Measurements from ENCODE around the gene MAP3K2.
"Not testable (repeated sequence)": the region's sequence is repeated elsewhere in the genome, so short reads cannot be mapped to it uniquely, and the experiment has no call there.

MAP3K2 gene

DNA sequence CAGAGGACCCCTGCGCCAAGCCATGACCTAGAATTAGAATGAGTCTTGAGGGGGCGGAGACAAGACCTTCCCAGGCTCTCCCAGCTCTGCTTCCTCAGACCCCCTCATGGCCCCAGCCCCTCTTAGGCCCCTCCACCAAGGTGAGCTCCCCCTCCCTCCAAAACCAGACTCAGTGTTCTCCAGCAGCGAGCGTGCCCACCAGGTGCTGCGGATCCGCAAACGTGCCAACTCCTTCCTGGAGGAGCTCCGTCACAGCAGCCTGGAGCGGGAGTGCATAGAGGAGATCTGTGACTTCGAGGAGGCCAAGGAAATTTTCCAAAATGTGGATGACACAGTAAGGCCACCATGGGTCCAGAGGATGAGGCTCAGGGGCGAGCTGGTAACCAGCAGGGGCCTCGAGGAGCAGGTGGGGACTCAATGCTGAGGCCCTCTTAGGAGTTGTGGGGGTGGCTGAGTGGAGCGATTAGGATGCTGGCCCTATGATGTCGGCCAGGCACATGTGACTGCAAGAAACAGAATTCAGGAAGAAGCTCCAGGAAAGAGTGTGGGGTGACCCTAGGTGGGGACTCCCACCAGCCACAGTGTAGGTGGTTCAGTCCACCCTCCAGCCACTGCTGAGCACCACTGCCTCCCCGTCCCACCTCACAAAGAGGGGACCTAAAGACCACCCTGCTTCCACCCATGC, 33.5 kb upstream of the MAP3K2 start:
- no peak for DNase-seq (ENCODE audit: low spot score)

DNA sequence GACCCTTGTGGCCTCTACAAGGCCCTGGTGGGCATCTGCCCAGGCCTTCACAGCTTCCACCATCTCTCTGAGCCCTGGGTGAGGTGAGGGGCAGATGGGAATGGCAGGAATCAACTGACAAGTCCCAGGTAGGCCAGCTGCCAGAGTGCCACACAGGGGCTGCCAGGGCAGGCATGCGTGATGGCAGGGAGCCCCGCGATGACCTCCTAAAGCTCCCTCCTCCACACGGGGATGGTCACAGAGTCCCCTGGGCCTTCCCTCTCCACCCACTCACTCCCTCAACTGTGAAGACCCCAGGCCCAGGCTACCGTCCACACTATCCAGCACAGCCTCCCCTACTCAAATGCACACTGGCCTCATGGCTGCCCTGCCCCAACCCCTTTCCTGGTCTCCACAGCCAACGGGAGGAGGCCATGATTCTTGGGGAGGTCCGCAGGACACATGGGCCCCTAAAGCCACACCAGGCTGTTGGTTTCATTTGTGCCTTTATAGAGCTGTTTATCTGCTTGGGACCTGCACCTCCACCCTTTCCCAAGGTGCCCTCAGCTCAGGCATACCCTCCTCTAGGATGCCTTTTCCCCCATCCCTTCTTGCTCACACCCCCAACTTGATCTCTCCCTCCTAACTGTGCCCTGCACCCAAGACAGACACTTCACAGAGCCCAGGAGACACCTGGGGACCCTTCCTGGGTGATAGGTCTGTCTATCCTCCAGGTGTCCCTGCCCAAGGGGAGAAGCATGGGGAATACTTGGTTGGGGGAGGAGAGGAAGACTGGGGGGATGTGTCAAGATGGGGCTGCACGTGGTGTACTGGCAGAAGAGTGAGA, 32.5 kb upstream of the MAP3K2 start:
- no peak for DNase-seq (ENCODE audit: low spot score)

- DNase-seq (ENCODE audit: low spot score): no peak
Measured at GRCh38 chr2:127419448-127420038, 31.8 kb upstream of the MAP3K2 start.

DNA sequence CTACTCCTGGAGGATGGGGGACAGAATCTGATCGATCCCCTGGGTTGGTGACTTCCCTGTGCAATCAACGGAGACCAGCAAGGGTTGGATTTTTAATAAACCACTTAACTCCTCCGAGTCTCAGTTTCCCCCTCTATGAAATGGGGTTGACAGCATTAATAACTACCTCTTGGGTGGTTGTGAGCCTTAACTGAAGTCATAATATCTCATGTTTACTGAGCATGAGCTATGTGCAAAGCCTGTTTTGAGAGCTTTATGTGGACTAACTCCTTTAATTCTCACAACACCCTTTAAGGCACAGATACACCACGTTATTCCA, 31.3 kb upstream of the MAP3K2 start:
- DNase-seq (ENCODE audit: low spot score): no peak

DNA sequence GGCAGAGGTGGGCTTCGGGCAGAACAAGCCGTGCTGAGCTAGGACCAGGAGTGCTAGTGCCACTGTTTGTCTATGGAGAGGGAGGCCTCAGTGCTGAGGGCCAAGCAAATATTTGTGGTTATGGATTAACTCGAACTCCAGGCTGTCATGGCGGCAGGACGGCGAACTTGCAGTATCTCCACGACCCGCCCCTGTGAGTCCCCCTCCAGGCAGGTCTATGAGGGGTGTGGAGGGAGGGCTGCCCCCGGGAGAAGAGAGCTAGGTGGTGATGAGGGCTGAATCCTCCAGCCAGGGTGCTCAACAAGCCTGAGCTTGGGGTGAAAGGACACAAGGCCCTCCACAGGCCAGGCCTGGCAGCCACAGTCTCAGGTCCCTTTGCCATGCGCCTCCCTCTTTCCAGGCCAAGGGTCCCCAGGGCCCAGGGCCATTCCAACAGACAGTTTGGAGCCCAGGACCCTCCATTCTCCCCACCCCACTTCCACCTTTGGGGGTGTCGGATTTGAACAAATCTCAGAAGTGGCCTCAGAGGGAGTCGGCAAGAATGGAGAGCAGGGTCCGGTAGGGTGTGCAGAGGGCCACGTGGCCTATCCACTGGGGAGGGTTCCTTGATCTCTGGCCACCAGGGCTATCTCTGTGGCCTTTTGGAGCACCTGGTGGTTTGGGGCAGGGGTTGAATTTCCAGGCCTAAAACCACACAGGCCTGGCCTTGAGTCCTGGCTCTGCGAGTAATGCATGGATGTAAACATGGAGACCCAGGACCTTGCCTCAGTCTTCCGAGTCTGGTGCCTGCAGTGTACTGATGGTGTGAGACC, 30.7 kb upstream of the MAP3K2 start, which contains the start of gene PROC:
TSS of gene PROC (plus strand) at position 128 of the 812 bp plus-strand sequence. CDS start 1,516 bp downstream, outside the sequence.
- DNase-seq (ENCODE audit: low spot score): no peak

- DNase-seq (ENCODE audit: low spot score): no peak
Measured at GRCh38 chr2:127417406-127417805, 29.6 kb upstream of the MAP3K2 start.

DNA sequence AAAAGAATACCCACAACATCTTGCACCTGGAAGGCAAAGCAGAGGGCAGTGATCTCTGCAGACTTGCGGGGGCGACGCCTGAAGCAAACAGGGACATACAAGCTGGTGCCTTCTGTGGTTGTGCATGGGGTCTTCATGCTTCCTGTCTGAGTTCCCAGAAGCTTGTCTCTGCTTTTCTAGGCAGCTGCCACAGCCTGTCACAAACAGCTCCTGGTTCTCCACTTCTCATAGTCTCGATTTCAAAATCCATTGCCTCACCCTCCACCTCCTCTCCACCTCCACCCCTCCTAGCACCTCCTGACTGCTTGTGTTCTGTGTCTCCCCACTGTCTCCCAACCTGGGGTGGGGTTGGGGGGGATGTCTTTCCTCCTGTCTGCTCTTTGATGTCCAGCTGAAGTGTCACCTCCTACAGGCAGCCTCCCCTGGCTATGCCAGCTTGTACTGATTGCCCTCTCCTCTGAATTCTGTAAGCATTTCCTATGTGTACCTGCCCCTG, 28.8 kb upstream of the MAP3K2 start:
- no peak for DNase-seq (ENCODE audit: low spot score)

DNA sequence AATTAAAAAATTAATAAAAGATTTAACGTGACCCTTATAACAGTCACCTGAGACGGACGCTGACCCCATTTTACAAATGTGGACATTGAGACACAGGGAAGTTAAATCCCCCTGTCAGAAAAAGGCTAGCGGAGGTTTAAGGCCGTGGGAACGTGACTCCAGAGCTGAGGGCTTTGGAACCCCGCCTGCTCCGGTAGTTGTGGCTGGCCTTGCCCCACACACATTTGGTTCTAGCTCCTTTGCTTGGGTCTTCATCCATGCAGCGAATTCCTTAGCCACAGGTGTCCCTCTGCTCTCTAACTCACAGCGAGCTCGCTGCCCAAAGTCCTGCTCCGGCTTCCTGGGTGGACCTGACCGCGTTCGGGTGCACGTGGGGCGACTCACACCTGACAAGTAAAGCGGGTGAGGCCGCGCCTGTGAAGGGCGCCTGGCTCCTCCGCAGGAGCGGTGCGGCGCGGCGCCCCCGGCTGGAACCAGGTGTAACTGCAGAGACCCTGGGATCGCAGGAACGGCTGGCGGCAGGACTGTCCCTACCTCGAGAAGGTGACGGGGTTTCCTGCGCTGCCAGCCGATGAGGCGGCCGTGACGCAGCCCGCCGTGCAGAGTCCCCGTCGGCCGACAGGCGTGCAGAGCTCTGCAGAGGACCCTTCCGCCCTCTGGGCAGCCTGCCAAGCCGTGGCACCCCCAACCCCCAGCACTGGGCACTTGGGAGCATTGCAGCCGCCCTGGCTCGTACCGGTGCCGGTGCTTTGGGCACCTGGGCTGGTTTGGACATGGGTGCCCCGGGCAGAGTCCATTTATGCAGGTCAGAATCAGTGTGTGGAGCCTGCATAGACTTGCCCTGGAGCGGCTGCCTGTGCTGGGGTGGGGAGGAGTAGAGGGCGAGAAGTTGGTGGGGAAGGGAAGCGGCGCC, 28.1 kb upstream of the MAP3K2 start:
- no peak for DNase-seq (ENCODE audit: low spot score)

GRCh38 chr2:127414638-127415592, 27.1 kb upstream of the MAP3K2 start:
- no peak for DNase-seq (ENCODE audit: low spot score)

DNA sequence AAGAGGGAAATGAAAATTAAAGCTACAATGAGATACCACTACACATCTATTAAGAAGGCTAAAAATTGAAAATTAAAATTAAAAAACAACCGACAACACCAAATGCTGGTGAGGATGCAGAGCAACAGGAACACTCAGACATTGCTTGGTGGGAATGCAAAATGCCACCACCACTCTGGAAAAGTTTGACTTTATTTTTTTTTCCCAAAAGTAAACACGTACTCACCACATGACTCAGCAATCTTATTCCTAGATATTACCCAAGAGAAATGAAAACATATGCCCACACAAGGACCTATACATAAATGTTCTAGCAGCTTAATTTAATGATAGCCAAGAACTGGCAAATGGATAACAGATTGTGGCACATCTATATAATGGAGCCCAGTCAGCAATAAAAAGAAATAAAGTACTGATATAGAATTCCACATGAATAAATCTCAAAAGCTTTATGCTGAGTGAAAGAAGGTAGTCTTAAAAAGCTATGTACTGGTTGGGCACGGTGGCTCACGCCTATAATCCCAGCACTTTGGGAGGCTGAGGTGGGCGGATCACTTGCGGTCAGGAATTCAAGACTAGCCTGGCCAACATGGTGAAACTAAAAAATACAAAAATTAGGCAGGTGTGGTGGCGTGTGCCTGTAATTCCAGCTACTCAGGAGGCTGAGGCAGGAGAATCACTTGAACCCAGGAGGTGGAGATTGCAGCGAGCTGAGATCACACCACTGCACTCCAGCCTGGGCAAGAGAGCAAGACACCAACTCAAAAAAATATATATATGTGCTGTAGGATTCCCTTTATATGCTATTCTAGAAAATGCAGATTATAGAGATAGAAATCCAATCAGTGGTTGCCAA, 26.2 kb upstream of the MAP3K2 start:
- no peak for DNase-seq (ENCODE audit: low spot score)

DNA sequence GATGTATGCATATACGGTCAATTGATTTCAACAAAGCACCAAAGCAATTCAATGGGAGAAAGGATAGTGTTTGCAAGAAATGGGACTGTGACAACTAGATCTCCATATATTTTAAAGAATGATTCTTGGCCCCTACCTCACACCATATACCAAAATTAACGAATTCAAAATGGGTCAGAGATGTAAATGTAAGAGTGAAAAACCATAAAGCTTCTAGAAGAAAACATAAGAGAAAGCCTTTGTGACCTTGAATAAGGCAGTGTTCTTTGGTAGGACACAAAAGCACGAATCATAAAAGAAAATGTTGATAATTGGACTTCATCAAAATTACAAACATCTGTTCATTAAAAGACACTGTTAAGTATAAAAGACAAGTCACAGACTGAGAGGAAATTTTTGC, 25.4 kb upstream of the MAP3K2 start:
- no peak for DNase-seq (ENCODE audit: low spot score)

DNA sequence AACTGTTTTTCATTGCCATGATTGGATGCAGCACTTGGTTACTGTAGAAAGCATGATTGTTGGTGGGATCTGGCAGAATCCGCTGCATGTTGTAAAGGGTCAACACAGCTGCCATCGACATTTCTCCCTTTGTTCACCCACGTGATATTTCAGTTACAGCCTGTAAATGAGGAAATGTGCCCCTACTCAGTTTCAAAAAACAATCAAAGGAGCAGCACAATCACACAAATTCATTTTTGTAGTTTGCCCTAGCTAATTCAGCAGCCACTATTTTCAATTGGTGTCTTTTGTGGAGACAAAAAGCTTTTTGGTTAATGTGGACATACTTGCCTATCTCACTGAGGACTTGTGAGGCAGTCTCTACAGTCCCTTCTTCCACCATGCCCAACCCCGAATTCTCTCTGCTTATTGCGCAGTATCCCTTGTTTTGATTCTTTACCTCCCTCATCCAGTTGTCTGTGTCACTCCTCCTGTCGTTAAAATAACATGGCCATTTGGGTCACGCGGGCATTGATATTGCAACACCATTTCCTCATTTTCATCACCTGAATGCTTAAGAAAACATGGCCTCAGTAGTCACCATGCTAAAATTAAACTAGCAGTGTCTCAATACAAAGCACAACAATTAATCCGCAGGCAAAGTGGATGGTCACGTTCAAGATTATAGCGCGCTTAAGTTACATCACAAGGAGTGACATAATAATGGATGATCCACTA, 24.0 kb upstream of the MAP3K2 start:
- DNase-seq (ENCODE audit: low spot score): no peak

GRCh38 chr2:127410871-127411652, 23.3 kb upstream of the MAP3K2 start:
- peak; percentile 74 for DNase-seq (ENCODE audit: low spot score)

DNA sequence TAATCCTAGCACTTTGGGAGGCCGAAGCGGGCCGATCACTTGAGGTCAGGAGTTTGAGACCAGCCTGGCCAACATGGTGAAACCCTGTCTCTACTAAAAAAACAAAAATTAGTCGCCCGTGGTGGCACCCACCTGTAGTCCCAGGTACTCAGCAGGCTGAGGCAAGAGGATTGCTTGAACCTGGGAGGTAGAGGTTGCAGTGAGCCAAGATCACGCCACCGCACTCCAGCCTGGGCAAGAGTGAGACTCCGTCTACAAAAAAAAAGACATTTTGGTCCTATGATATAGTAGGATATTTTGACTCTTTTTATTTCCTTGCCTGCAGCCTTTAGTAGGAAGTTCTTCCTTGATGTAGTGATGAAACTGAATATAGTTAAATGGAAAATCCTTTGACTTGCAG, 21.9 kb upstream of the MAP3K2 start:
- not testable (repeated sequence) for DNase-seq (ENCODE audit: low spot score)

- DNase-seq (ENCODE audit: low spot score): no peak
Measured at GRCh38 chr2:127408807-127409099, 21.0 kb upstream of the MAP3K2 start.

DNA sequence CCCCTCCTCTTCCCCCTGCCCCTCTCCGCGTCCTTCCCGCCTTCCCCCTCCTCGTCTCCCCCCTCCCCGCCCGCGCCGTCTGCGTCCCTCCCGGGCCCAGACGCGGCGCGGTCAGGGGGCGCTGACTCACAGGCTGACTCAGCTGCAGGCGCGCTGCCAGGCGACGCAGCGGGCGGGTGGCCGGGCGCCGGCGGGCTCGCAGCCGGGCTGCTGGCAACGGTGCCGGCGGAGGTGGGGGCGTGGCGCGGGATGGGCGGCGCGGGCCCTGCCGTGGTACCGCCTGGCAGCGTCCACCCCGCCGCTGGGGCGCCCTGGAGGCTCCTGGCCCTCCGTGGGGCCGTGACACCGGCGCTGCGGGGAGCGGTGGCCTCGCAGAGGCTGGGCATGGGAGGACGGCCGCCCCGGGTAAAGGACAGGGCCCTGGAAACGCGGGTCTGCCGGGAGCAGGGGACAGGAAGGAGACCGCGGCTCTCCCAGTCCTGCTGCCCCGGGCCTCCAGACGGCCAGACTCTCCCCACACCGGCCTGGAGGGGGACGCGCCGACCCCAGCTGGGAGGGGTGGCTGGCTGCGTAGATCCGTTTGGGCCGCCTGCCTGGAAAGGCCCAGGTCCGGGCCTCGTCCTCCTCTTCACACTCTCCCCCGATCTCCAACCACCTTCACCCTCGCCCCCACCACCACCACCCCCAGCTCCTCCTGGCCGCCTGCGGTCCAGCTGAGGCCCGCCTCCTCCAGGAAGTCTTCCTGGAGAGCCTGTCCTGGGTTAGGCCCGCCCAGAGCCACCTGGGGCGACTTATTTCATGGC, 20.4 kb upstream of the MAP3K2 start:
- peak; percentile 97 for DNase-seq (ENCODE audit: low spot score)

DNA sequence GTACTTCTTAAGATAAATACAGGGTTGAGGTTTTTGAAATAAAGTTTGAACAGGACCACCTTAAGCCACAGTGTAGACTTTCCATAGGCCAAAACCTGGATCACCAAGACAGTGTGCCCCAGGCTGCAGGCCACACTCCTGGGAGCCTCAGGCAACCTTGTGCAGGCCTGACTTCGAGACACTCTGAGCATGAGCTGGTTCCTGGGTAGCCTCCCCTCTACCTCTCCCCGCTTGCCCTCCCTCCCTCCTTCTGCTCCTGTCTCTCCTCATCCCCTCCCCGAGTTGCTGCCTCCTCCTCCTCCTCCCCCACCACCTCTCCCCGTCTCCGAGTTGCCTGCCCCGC, 19.9 kb upstream of the MAP3K2 start:
- DNase-seq (ENCODE audit: low spot score): no peak

Measured in AG08396 (cell line).